Mammary epithelial cell (primary cell): ENCODE measurements around the gene CIBAR2.

Experiments used
- EZH2 ChIP-seq: IDR thresholded peaks from 2 replicates; pipeline ENCODE4 v1.6.1; 2012; ENCODE audit warnings: low read length, inconsistent platforms, borderline replicate concordance
- TF ChIP-seq, protein P1 (sequence below), 2 donors: IDR thresholded peaks in 1 of 2; conservative IDR thresholded peaks in 1 of 2; 2 replicates each; pipeline ENCODE4 v1.5.1; 2011 to 2012; ENCODE audit warnings: inconsistent platforms in 2 of 2, low read length in 2 of 2, mild to moderate bottlenecking in 2 of 2, control low read depth in 1 of 2, low read depth in 1 of 2; ENCODE audit not compliant: insufficient read depth in 1 of 2; ENCODE audit errors: extremely low read depth in 1 of 2

- TF ChIP-seq EZH2 = no peak
- TF ChIP-seq, protein P1, sequence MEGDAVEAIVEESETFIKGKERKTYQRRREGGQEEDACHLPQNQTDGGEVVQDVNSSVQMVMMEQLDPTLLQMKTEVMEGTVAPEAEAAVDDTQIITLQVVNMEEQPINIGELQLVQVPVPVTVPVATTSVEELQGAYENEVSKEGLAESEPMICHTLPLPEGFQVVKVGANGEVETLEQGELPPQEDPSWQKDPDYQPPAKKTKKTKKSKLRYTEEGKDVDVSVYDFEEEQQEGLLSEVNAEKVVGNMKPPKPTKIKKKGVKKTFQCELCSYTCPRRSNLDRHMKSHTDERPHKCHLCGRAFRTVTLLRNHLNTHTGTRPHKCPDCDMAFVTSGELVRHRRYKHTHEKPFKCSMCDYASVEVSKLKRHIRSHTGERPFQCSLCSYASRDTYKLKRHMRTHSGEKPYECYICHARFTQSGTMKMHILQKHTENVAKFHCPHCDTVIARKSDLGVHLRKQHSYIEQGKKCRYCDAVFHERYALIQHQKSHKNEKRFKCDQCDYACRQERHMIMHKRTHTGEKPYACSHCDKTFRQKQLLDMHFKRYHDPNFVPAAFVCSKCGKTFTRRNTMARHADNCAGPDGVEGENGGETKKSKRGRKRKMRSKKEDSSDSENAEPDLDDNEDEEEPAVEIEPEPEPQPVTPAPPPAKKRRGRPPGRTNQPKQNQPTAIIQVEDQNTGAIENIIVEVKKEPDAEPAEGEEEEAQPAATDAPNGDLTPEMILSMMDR (conservative IDR thresholded peaks at IDR 0.05 in 1 of 2, IDR thresholded peaks at IDR 0.05 in 1 of 2; ENCODE audit: extremely low read depth in 1 of 2, insufficient read depth in 1 of 2, low read depth in 1 of 2, low read length in 2 of 2) = no peak
Measured at GRCh38 chr16:85089525-85089924, 22.7 kb downstream of the CIBAR2 start.
